ENCODE results near the gene CCDC8. TPM values are rescaled to one million over a fixed set of nuclear protein-coding genes. Genes with fewer than 3 reads are reported as not detected.
"Not testable (repeated sequence)": the region's sequence is repeated elsewhere in the genome, so short reads cannot be mapped to it uniquely, and the experiment has no call there.

The CCDC8 gene
- total RNA-seq, 3 donors from 2014 or later, result 0.05 to 0.08 TPM; not detected in 1

- peaks cover 66% of the 10 kb centered on the region for H3K27me3 Mint-ChIP-seq (ENCODE audit: low read depth)
These were observed 6.7 kb upstream of the CCDC8 start for GRCh38 chr19:46420056-46420455.

GRCh38 chr19:46415804-46416709, 2.7 kb upstream of the CCDC8 start:
- peaks cover 78% of the 10 kb centered on the region for H3K27me3 Mint-ChIP-seq (ENCODE audit: low read depth)
- H3K36me3 Mint-ChIP-seq (ENCODE audit: insufficient read depth), result not testable (repeated sequence)
- peak; percentile 36 for DNase-seq

More at GRCh38 chr19:46420056-46420455, 6.7 kb upstream of the CCDC8 start:
- ATAC-seq (no peak), DNase-seq (no peak)
- H3K36me3 Mint-ChIP-seq (ENCODE audit: insufficient read depth), result no peaks in the 10 kb centered on the region
- peaks cover 5% of the 10 kb centered on the region for H3K4me1 Mint-ChIP-seq (ENCODE audit: low read depth)
- no peak overlapping the region for H3K4me3 Mint-ChIP-seq
- H3K9me3 Mint-ChIP-seq, result no peaks in the 10 kb centered on the region

GRCh38 chr19:46414899-46415298, 1.5 kb upstream of the CCDC8 start:
- not testable (repeated sequence) for H3K9me3 Mint-ChIP-seq; DNase-seq; H3K36me3 Mint-ChIP-seq (ENCODE audit: insufficient read depth); H3K4me3 Mint-ChIP-seq; ATAC-seq
- peaks cover 11% of the 10 kb centered on the region for H3K4me1 Mint-ChIP-seq (ENCODE audit: low read depth)
- peaks cover 84% of the 10 kb centered on the region for H3K27me3 Mint-ChIP-seq (ENCODE audit: low read depth)

More at GRCh38 chr19:46415804-46416709, 2.7 kb upstream of the CCDC8 start:
- H3K4me3 Mint-ChIP-seq, H3K9me3 Mint-ChIP-seq, ATAC-seq: not testable (repeated sequence)
- peaks cover 11% of the 10 kb centered on the region for H3K4me1 Mint-ChIP-seq (ENCODE audit: low read depth)

- Mint-ChIP-seq H3K4me1 (ENCODE audit: low read depth) (peaks cover 14% of the 10 kb centered on the region), H3K9me3 (no peaks in the 10 kb centered on the region), H3K36me3 (ENCODE audit: insufficient read depth) (no peaks in the 10 kb centered on the region), H3K4me3 (no peak overlapping the region), H3K27me3 (ENCODE audit: low read depth) (peaks cover 83% of the 10 kb centered on the region)
- ATAC-seq, result no peak
- DNase-seq, result no peak
These were observed 608 bp downstream of the CCDC8 start for GRCh38 chr19:46412650-46413261.

- H3K36me3 Mint-ChIP-seq (ENCODE audit: insufficient read depth), result no peaks in the 10 kb centered on the region
- peaks cover 85% of the 10 kb centered on the region for H3K27me3 Mint-ChIP-seq (ENCODE audit: low read depth)
- H3K4me1 Mint-ChIP-seq (ENCODE audit: low read depth), result peaks cover 14% of the 10 kb centered on the region
- DNase-seq (no peak), ATAC-seq (no peak)
- H3K4me3 Mint-ChIP-seq, result no peak overlapping the region
- H3K9me3 Mint-ChIP-seq, result no peaks in the 10 kb centered on the region
These were observed 1.3 kb downstream of the CCDC8 start for GRCh38 chr19:46411925-46412649.

- no peak overlapping the region for H3K4me3 Mint-ChIP-seq
- ATAC-seq (no peak), DNase-seq (no peak)
- H3K9me3 Mint-ChIP-seq, result no peaks in the 10 kb centered on the region
- H3K36me3 Mint-ChIP-seq (ENCODE audit: insufficient read depth), result no peaks in the 10 kb centered on the region
- H3K27me3 Mint-ChIP-seq (ENCODE audit: low read depth), result peaks cover 87% of the 10 kb centered on the region
- peaks cover 14% of the 10 kb centered on the region for H3K4me1 Mint-ChIP-seq (ENCODE audit: low read depth)
These were observed 2.1 kb downstream of the CCDC8 start for GRCh38 chr19:46411088-46411924.

- Mint-ChIP-seq H3K4me3 (no peak overlapping the region), H3K9me3 (no peaks in the 10 kb centered on the region), H3K36me3 (ENCODE audit: insufficient read depth) (no peaks in the 10 kb centered on the region), H3K4me1 (ENCODE audit: low read depth) (peaks cover 9% of the 10 kb centered on the region), H3K27me3 (ENCODE audit: low read depth) (peaks cover 88% of the 10 kb centered on the region)
- DNase-seq, result no peak
- no peak for ATAC-seq
These were observed 2.9 kb downstream of the CCDC8 start for GRCh38 chr19:46410205-46411087.

- H3K9me3 Mint-ChIP-seq, result no peaks in the 10 kb centered on the region
- ATAC-seq (no peak), DNase-seq (no peak)
- H3K27me3 Mint-ChIP-seq (ENCODE audit: low read depth), result peaks cover 86% of the 10 kb centered on the region
- H3K36me3 Mint-ChIP-seq (ENCODE audit: insufficient read depth), result no peaks in the 10 kb centered on the region
- H3K4me3 Mint-ChIP-seq, result no peak overlapping the region
- H3K4me1 Mint-ChIP-seq (ENCODE audit: low read depth), result peaks cover 15% of the 10 kb centered on the region
These were observed 4.2 kb downstream of the CCDC8 start for GRCh38 chr19:46409191-46409590.

GRCh38 chr19:46408664-46409039, 4.7 kb downstream of the CCDC8 start:
- ATAC-seq (no peak), DNase-seq (no peak)
- Mint-ChIP-seq H3K36me3 (ENCODE audit: insufficient read depth) (no peaks in the 10 kb centered on the region), H3K9me3 (no peaks in the 10 kb centered on the region), H3K27me3 (ENCODE audit: low read depth) (peaks cover 86% of the 10 kb centered on the region), H3K4me1 (ENCODE audit: low read depth) (peaks cover 21% of the 10 kb centered on the region), H3K4me3 (no peak overlapping the region)

- Mint-ChIP-seq H3K4me3 (no peak overlapping the region), H3K4me1 (ENCODE audit: low read depth) (peaks cover 21% of the 10 kb centered on the region), H3K9me3 (no peaks in the 10 kb centered on the region), H3K27me3 (ENCODE audit: low read depth) (peaks cover 87% of the 10 kb centered on the region), H3K36me3 (ENCODE audit: insufficient read depth) (no peaks in the 10 kb centered on the region)
- DNase-seq (no peak), ATAC-seq (no peak)
These were observed 5.3 kb downstream of the CCDC8 start for GRCh38 chr19:46407856-46408663.

- no peak for ATAC-seq
- H3K27me3 Mint-ChIP-seq (ENCODE audit: low read depth), result peaks cover 86% of the 10 kb centered on the region
- DNase-seq, result no peak
- H3K4me3 Mint-ChIP-seq, result no peak overlapping the region
- no peaks in the 10 kb centered on the region for H3K9me3 Mint-ChIP-seq
- H3K36me3 Mint-ChIP-seq (ENCODE audit: insufficient read depth), result no peaks in the 10 kb centered on the region
- H3K4me1 Mint-ChIP-seq (ENCODE audit: low read depth), result peaks cover 17% of the 10 kb centered on the region
These were observed 6.4 kb downstream of the CCDC8 start for GRCh38 chr19:46406976-46407375.

- peak in 1 of 2 donors; percentile 58 for ATAC-seq
- H3K4me1 Mint-ChIP-seq (ENCODE audit: low read depth), result peaks cover 17% of the 10 kb centered on the region
These were observed 8.5 kb downstream of the CCDC8 start for GRCh38 chr19:46404753-46405468.

More at GRCh38 chr19:46404753-46405468, 8.5 kb downstream of the CCDC8 start:
- H3K36me3 Mint-ChIP-seq (ENCODE audit: insufficient read depth), result no peaks in the 10 kb centered on the region
- H3K9me3 Mint-ChIP-seq, result no peaks in the 10 kb centered on the region
- H3K27me3 Mint-ChIP-seq (ENCODE audit: low read depth), result peaks cover 76% of the 10 kb centered on the region
- DNase-seq, result no peak
- H3K4me3 Mint-ChIP-seq, result no peak overlapping the region
